Hematopoietic multipotent progenitor cell treated with erythropoietin and hydrocortisone succinate and interleukin-3 and kit ligand, for 15 days (in vitro differentiated cells): Measurements from ENCODE around the gene PRR30.

Experiments
- DNase-seq: peaks from one replicate; pipeline ENCODE4 v3.0.0-alpha.2; 2015; ENCODE audit warnings: low spot score

PRR30 gene

DNA sequence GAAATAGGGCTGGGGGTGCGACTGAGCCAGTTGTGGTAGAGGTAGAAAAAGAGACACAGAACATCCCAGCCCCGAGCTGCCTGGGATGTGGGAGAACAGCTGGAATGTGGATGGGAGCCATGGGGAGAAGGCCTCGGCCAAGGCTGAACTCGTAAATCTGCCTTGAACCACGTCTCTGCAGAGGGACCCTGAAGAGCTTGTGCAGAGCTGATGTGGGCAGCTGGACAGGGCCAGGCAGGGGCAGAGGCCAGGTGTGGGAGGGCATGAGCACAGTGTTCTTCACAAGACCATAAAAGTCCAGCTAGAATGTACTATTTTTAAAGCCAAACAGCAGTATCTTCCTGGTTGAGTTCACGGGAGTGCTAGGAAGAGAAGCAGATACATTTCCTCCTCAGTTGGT is 15.3 kb upstream of the PRR30 start:
- no peak for DNase-seq

DNA sequence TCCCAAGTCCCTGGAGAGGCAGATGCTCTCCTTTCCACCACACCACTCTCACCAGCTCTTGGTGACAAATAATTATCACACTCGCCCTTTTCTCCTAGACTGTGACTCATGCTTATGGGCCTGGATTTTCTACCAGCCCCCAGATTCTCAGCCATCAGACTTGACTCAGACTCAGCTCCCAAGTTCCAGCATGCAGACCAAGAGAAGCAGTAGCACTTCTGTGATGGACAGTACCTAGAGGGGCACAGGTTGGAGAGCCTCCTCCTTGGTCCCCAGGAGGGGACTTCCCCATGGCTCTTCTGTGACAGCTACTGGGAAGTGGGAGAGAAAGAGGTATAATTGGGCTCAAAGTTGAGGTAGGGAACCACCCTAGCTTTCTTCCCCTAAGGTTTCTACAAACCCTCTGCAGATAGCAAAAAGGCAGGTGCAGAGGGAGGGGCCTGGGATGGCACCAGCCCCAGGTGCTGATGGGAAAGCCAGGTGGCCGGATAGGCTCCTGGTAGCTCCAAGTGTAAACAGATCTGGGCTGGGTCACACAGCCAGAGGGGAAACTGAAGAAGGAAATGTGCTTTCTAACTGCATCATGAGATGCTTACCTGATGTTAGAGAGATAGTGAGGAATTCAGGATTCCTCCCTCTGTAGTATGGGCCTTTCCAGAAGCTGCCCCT is 13.7 kb upstream of the PRR30 start:
- DNase-seq, result no peak

DNA sequence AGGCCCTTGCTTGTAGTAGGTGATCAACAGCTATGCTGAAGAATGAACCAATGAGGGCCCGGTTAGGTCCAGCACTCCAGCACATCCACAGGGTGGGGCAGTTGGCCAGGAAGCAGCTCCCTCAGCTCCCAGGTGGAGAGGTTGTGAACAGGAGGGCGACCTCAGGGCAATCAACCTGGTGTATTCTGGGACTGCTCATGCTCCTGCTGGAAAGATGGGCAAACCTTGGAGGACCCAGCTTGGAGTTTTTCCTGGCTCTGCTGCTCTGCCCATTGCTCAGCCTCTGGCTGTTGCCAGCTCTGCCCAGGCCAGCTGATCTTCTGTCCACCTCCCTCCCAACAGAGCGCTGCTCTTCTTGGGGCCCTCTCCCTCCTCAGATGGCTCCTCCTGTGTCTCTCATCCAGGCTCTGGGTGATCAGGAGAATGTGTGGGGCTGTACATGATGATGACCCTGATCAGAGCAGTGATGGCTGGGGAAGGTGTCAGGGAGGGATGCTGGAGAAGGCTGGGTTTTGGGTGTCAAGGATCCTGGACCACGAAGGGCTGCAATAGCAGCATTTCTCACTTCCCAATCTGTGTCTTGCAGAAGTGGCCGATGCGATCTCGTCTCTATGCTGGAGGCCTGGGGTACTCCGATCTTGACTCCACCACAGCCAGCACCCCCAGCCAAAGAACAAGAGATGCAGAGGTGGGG is 13.0 kb upstream of the PRR30 start:
- no peak for DNase-seq

DNA sequence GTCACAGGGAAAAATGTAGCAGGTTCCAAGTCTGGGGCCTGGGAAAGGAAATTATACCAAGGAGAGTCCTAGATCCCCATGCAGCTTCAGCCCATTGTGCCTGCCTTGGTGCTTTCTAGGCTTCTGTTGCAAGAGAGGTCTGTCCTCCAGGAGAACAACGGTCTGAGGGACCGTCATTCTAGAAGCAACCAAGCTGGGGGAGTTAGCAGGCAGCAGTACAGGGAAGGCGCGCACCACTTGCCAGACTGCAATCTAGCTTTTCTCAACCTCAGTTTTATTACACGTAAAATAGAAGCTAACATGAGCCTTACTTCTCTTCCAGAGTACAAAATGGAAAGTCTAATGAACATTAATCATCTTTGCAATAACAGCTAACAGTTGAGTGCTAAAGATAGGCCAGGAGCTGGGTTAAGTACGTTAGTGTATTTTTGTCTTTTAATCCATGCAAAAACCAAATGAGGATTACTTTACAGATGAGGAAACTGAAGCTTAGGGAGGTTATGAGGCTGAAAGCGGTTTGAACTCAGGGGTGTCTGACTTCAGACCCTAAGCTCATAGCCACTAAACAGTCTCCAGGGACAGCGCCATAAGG is 11.5 kb upstream of the PRR30 start:
- DNase-seq, result no peak

DNA sequence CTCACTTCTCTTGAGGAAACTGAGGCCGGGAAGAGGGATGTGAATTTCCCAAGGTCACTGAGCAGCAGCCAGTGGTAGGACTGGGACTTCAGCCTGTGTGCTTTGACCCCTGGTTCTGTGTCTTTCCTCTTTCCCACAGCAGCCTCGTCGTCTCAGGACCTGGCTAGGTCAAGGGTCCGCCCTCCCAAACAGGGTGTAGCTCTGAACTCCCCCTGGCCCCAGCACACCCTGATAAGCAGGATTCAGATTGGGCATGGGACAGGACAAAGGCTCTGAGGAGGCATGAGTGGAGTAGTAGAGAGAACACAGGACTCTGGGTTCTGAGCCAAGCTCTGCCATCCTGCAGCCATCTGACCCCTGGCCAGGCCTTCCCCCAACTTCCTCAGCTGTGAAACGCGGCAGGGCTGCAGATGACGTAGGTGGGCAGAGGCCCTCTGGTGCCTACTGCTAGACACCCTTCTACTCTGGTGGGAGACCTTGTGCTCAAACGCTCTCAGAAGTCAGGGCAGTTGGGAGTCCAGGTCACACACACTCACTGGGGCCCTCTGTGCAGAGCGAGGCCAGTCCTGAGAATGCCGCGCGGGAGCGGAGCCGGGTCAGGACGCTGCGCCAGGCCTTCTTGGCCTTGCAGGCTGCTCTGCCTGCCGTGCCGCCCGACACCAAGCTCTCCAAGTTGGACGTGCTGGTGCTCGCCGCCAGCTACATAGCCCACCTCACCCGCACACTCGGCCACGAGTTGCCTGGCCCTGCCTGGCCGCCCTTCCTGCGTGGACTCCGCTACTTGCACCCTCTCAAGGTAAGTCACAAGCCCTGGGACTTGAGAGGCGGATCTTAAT is 10.6 kb upstream of the PRR30 start:
- no peak for DNase-seq

DNA sequence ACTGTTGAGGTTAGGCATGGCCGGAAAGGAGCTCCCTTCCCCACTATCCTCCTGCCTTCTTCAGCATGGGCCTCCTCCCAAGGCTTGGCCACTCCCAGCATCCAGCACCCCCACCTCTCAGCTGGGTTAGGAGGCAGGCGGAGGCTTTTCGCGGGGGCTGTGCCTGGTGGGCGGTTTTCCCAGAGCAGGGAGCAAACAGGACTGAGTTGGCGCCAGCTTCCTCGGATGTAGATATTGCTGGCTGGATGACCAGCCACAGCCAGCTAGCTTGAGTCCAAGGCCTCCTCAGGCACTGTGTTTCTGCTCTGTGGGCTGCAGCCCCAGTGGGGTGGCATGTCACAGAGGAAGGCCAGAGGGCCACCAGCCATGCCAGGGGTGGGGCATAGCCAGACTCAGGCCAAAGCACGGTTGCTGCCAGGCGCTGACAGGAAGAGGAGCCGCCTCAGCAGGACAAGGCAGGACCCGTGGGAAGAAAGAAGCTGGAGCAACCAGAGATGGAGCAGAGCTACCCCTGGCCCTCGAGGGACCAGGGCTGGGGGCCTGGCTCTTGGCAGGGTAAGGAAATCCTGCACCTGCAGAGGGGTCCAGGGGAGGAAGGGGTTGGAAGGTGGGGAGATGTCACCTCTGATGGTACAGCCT is 9.7 kb upstream of the PRR30 start, which contains the start of gene TCF23:
Gene TCF23, plus strand, starts transcription at position 204 of the 639 bp plus-strand sequence. Its CDS starts 130 bp downstream, at position 334.
- DNase-seq, result no peak

DNA sequence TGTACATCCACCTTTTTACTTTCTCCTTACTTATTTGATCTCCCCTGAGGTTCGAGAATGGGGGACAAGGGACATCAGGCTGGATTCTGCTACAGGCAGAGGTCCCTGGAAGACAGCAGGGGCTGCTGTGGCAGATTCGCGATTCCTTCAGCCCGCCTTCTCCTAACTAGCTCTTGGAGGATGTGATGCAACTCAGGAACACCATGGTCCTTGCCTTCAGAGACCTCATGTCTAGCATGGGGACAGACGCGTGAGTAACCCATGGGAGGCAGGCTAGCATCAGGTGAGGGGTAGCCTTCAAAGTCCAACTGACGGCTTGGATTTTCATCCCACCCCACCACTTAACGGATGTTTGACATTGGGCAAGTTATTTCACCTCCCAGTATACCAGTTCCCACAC is 8.7 kb upstream of the PRR30 start:
- DNase-seq, result no peak

DNA sequence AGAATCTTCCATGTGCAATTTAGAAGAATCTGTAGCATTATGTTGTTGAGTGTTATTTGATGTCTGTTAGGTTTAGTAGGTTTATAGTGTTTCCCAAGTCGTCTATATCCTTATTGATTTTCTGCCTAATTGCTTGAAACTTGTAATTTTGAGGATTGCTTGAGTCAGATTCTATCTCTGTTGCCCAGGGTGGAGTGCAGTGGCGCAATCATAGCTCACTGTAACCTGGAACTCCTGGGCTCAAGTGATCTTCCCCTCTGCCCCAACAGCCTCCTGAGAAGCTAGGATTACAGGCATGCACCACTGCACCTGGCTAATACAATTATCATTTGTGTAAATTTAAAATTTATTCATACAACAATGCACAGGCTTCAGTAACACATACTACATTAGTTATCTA is 6.5 kb upstream of the PRR30 start:
- DNase-seq, result no peak

DNA sequence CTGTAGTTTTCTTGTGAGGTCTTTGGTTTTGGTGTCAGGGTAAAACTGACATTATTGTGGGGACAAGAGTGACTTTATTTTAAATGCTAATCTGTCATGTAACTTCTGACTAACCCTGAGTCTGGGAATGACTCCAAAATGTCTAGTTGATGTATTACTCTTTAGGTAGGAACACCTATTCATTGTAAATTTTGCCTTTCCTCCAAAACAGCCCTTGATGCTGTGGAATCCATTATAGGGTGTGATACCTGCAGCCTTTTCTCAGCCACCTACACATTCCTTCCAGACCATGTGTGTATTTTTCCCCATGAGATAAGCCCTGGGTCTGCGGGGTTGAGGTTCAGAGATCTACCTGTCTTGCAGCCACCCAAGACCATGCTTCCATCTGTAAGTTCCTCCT is 4.1 kb upstream of the PRR30 start:
- DNase-seq, result no peak

DNA sequence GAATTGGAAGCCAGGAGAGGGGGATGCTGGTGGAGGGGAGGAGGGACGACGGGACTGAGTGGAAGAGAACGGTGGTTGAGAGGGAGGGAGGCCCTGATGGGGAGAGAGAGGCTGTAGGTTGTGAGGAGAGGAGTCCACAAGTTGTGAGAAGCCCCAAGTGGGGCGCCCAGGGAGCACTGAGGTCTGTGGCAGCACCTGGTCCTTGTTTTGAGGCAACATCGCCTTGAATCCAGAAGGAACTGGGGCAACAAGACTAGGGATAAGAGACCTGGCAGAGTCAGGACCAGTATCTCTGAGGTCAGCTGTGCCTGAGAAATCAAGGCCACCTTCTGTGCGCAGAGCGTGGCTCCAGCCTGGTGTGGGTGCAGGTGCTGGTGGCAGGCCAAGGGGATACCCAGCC is 1.1 kb downstream of the PRR30 start:
- no peak for DNase-seq

DNA sequence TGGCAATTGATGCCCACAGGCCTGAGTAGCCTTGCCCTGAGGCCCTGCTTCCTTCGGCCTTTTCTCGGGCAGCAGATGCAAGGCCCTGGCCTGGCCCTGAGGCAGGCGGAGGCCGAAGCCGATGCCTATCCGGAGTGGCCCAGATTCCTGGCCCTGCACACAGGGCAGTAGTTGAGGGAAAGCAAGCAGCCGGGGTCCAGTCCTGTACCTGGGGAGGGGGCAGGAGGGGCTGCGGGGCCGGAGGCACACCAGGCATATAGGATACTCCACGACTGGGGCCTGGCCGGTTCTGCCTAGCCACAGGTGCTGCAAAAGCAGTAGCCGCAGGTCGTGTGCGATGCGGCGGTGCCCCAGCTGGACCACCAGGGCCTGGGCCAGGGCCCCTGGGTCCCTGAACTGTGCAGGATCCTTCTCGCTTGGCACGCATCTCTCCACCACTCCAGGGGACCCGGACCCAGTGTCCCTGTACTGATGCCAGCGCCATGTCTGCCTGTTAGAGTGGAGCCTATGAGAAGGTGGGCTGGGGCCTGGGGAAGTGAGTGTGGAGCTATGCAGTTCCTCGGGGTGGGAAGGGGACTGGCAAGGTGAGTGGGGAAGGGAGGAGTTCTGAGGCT is 1.8 kb downstream of the PRR30 start:
- DNase-seq, result no peak

DNA sequence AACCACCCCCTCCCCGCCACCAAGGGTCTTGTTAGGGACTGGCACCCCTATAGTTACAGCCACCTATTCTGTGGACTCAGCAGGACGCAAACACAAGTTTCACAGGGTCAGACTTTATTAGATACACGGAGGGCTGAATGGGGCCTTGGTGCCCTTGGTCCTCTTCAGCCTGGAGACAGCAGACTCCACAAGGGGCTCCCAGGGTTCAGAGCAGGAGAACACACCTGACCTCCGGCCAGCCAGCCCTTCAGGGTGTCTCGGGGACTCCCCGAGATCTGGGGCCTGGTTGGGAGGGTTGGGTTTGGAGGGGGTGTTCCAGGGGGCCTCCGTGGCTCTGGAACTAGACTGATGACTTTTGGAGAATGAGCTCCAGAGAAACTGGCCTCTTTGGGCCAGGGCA is 2.5 kb downstream of the PRR30 start:
- no peak for DNase-seq

DNA sequence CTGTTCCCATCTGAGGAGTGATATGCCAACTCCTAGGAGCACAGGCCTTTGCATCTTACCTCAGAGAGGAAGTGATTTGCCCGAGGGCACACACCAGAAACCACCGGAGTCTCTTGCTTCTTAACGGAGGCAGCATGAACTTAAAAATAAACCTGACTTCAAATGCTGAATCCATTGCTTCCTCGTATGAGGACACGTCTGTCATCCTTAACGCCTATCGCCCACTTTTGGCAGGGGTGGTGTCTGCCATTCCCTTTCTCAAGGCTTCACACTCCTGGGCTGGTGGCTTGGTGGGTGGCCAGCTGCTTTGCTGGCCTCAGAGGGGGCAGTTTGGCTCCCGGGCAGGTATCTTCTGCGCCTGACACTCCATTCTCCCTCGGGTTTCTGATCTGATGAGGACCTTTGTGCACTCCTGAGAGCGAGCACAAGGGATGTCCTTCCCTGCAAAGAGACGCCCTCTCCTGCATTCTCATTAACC is 3.7 kb downstream of the PRR30 start:
- DNase-seq, result no peak

DNA sequence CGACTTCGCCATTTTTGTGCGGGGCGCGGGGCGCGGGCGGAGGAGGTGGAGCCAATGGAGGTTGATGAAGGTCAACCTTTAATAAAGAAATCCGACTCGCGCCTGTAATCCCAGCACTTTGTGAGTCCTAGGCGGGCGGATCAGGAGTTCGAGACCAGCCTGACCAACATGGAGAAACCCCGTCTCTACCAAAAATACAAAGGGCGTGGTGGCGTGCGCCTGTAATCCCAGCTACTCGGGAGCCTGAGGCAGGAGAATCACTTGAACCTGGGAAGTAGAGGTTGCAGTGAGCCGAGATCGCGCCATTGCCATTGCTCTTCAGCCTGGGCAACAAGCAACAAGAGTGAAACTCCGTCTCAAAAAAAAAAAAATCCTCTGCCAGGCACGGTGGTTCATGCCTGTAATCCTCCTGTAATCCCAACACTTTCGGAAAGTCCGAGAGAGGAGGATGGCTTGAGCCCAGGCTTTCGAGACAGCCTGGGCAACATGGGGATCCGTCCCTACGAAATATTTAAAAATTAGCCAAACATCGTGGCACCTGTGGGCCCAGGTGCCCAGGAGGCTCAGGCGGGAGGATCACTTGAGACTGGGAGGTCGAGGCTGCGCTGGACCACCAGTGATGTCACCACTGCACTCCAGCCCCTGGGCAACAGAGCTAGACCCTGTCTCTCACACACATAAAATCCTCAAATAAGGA is 4.3 kb downstream of the PRR30 start:
- DNase-seq, result no peak

DNA sequence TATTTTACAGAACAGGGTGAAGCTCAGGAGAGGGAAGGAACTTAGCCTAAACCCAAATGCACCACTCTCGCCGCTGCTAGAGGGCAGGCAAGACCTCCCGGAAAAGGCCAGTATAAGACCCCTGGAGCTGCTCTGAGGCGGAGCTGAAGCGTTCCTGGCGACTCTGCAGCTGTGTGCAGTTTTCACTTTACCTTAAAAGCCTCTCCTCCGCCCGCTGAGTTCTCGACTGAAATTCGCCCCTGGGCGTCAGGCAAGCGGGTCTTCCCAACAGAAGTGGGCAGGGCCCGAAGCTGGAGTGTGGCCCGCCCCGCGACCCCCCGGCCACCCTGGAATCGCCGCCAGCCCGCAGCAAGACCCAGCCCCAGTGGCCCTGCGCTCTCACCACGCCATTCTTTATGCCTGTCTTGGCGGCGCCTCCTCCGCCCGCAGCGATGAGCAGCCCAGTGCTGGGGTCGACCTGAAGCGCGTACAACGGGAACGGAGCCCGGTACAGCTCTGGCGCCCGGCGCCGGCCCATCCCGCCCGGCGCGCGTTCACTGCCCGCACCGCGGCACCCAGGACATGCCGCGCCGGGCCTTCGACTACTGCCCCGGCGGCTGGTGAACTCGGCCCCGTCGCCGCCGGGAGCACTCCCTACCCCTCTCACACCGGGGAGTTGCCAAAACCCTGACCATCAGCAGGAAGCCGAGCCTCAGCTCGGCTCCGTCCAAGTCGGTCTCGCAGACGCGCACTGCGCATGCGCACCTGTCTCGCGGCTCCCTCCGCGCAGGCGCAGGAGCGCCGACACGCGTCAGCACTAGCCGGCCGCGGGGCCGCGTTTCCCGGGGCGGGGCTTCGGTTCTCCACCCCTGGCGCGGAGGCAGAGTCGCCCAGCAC is 5.1 kb downstream of the PRR30 start, which contains the start of gene PREB:
Gene PREB, minus strand, starts transcription at position 732 of the 876 bp plus-strand sequence. Its CDS starts 215 bp downstream, at position 517.
- DNase-seq, result peak; percentile 99

DNA sequence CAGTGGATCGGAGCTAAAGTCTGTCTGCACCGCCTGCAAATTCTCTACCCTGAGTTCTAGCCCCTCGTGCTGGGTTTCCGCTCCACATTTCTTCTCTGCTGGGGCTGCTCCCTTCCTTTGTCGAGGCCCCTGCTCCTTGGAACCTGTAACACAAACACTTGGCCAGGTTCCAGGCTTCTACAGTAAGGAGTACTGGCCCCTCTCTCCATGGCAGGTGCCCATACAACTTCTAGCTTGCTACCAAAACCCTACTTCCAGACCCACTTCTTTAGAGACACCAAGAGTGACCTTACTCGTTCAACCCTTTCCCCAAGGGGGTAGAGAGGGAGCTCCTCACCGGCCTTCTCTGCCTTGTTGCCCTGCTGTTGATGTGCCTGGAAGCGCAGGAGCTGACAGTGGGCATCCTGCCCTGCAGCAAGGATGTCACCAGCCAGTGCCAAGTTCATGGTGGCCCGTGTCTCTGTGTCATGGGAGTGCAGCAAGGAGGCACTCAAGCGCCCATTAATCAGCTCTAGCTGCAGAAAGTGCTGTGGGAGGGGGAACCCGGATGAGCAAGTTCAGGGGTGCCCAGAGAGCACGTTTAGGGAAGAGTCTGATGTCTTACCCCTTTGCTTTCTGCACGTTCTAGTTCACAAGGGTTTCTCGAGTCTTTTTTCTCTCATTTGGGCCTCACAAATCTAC is 5.9 kb downstream of the PRR30 start:
- peak; percentile 17 for DNase-seq

DNA sequence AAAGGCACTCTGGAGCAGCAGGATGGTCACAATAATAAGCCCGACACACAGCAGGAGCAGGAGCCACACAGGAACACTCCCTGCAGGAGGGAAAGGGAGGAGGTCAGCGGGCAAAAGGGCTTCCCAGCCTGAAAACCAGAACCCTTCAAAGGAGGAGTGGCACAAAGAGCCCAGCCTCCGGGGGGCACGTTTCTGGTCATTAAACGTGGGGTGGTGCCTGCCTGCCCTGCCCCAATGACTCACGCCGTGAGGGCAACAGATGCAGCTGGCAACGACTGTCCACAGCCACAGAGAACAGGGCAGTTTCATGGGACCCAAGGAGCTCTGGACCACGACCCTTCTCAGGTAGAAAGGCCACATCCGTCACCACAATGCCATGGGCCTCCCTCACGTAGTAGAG is 7.8 kb downstream of the PRR30 start:
- DNase-seq, result no peak

DNA sequence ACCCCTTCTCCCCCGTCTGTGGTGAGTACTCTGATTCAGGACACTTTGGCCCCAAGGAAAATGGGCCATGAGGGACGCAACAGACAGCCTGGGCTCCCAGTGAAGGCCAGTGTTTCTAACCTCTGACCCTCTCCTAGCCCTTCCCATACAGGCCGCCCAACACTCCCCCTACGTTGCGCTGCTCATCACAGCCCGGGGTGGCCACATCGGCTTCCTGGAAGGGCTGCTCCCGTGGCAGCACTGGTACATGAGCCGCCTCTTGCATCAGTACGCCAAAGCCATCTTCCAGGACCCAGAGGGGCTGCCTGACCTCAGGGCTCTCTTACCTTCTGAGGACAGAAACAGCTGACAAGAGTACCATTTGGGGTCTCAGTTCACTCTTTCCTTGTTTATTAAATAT is 8.8 kb downstream of the PRR30 start:
- no peak for DNase-seq
